Body of pancreas (tissue), 4 donors: ENCODE data around the gene PRDM13.

Source experiments
- CTCF ChIP-seq, 7 experiments: fragments of 450-650 bp in 4 of 7; fragments of 200-600 bp in 3 of 7; sonication (generic) in 3 of 7; IDR thresholded peaks; one replicate each; pipeline ENCODE4 v1.5.1; 2016 to 2019; ENCODE audit warnings: antibody characterized with exemption in 7 of 7
- POLR2A ChIP-seq, 3 donors: fragments of 450-650 bp; IDR thresholded peaks; one replicate each; pipeline ENCODE4 v1.6.1; 2016; ENCODE audit warnings: antibody characterized with exemption in 3 of 3, mild to moderate bottlenecking in 2 of 3

- TF ChIP-seq CTCF (IDR thresholded peaks at IDR 0.05) (no peak), POLR2A (IDR thresholded peaks at IDR 0.05) (no peak)
Measured at GRCh38 chr6:99563056-99563723, 43.4 kb upstream of the PRDM13 start.
